ENCODE measurements around the gene F2.
A peak's percentile ranks its signal among the peaks of the same experiment; 100 is the strongest.

DNA sequence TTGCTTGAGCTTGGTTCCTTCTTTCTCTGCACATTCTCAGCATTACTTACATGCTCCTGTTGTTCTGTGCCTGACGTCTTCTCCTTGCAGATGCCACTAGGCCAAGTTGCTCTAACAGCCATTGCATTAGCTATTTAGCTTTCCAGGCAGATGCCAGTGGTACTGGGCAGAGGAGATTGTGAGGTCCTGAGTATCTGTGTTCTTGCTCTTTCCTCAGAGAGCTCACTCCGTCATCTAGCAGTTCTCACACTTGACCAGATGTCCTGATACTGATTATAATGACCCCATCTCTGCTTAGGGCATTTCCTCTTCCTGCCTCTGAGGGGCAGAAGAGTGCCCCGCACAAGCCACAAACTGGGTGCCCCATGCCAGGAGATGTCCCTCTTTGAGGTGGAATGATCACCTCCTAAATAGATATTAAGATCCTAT lies 49.3 kb upstream of the F2 start:
- TF ChIP-seq, protein P1, sequence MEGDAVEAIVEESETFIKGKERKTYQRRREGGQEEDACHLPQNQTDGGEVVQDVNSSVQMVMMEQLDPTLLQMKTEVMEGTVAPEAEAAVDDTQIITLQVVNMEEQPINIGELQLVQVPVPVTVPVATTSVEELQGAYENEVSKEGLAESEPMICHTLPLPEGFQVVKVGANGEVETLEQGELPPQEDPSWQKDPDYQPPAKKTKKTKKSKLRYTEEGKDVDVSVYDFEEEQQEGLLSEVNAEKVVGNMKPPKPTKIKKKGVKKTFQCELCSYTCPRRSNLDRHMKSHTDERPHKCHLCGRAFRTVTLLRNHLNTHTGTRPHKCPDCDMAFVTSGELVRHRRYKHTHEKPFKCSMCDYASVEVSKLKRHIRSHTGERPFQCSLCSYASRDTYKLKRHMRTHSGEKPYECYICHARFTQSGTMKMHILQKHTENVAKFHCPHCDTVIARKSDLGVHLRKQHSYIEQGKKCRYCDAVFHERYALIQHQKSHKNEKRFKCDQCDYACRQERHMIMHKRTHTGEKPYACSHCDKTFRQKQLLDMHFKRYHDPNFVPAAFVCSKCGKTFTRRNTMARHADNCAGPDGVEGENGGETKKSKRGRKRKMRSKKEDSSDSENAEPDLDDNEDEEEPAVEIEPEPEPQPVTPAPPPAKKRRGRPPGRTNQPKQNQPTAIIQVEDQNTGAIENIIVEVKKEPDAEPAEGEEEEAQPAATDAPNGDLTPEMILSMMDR (conservative IDR thresholded peaks at IDR 0.05; ENCODE audit: low read length): peak; percentile 80
- no peak for TF ChIP-seq EZH2phosphoT487 (IDR thresholded peaks at IDR 0.05; ENCODE audit: borderline replicate concordance)

Measured in Loucy (cell line).